NCI-H1105 treated with DMSO at 0.1 percent for 48 hours (cell line): Measurements from ENCODE around the gene SCMH1.

ENCODE experiments used
- DNase-seq: peaks from one replicate; lab custom pipeline; 2025; lab: John Stamatoyannopoulos, UW

SCMH1 gene

DNA sequence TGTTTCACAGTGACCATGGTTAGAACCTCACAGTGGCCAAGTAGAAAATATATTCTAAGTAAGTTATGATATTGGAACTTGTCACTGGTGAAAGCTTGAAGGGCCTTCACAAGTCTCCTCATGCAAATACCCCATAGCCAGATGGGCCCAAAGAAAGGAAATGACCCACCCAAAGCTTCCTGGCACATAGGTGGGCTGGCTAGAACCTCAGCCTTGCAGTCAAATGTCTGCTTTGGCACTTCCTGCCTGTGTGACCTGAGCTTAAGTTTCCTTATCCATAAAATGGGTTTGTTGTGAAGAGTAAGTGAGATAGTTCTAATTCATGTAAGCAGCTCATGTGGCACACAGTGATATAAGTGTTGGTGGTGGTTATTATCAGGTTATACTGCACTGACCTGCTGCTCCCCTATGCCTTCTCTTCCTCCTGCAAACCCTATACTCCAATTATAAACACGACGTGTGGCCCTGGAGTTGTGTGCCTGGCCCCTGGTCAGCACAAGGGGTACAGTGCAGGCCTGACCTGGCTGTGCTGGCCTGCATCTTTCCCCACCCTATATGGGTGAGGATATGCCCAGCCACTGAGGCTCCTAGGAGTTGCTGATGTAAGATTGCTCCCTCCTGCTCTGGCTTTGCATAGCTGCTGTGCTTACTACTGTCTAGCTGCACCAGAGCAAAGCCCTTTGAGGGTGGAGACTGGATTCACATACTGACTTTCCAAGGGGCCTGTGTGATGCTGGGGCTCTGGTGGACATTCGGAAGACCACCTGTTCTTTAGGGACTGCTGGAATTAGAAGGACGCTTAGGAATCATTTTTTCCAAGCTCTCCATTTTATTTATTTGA is 215.9 kb downstream of the SCMH1 start:
- DNase-seq, result no peak

DNA sequence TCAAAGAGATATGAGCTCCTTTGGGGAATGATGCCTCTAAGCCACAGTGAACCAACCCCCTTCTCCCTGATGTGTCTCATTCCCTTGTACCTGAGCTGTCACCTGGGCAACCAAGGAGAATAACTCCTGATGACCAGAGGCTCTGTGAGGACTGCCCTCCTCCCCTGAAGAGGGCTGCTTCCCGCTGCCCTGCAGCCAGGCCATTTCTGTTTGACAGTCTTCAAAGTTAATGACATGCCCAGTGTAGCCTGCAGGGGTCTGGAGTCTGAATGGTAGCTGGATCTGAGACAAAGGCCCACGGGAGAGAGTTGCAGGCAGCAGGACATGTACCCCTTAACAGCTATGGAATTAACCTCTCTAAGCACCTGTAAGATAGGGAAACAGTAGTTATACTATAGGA is 217.2 kb downstream of the SCMH1 start:
- DNase-seq, result no peak

- DNase-seq, result no peak
Measured at GRCh38 chr1:41023279-41023990, 218.7 kb downstream of the SCMH1 start.

GRCh38 chr1:41022424-41022823 is 219.7 kb downstream of the SCMH1 start:
- no peak for DNase-seq

DNA sequence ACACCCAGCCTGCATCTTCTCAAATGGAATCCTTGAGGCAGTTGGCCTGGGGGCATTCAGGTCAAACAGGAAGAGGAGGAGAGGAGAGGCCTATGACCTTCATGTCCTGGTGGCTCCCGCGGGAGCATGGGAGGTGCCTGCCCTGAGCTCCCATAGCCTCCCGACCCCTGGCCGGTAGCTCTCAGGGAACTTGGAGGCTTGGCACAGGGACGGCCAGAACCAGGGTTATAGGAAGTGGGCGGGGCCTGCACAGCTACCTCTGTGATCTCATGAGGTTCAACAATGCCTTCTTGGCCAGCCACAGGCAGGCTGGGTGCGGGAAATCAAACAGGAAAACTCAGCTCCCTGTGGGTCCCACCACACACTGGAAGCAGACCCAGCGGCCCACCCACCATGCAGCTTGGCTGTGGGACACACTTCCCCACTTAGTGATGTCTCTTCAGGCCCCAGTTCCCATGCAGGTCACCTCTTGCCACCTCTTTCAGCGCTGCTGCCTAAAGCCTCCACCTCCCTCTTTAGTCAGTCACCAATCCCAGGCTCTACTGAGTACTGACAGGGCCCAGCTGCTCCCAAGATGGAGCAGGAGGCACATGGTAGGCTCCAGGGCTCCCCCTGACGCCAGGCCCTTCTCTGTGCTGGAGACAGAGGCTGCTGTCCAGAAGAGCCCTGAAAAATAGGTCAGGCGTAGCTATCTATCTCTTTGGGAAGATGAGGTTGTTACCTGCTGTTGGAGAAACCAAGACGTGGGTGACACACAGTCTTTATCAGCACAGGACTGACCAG is 220.4 kb downstream of the SCMH1 start, which contains the start of gene SLFNL1:
Gene SLFNL1, minus strand, starts transcription at position 200 of the 783 bp plus-strand sequence. CDS start 1,065 bp downstream, outside the sequence.
- no peak for DNase-seq

- no peak for DNase-seq
Measured at GRCh38 chr1:41020654-41021053, 221.5 kb downstream of the SCMH1 start.

- DNase-seq, result no peak
Measured at GRCh38 chr1:41020109-41020576, 222.0 kb downstream of the SCMH1 start.

- no peak for DNase-seq
Measured at GRCh38 chr1:41019353-41019745, 222.8 kb downstream of the SCMH1 start.

DNA sequence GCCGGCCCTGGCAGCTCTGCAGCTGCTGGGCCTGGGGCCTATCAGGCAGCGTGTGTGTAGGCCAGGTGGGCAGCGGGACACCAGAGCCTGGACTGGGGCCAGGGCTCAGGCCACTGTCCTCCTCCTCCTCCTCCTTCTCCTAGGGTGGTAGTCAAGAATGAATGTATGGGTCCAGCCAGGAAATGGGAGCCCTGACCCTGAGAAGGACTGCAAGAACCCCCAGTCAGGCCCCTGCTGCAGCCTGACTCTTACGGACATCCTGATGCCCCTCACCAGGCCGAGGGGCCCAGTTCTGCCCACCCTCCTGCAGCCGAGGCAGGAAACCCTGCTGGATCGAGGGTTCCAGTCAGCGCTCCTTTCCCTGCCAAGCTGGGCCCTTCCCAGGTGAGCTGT is 224.1 kb downstream of the SCMH1 start:
- DNase-seq, result no peak

DNA sequence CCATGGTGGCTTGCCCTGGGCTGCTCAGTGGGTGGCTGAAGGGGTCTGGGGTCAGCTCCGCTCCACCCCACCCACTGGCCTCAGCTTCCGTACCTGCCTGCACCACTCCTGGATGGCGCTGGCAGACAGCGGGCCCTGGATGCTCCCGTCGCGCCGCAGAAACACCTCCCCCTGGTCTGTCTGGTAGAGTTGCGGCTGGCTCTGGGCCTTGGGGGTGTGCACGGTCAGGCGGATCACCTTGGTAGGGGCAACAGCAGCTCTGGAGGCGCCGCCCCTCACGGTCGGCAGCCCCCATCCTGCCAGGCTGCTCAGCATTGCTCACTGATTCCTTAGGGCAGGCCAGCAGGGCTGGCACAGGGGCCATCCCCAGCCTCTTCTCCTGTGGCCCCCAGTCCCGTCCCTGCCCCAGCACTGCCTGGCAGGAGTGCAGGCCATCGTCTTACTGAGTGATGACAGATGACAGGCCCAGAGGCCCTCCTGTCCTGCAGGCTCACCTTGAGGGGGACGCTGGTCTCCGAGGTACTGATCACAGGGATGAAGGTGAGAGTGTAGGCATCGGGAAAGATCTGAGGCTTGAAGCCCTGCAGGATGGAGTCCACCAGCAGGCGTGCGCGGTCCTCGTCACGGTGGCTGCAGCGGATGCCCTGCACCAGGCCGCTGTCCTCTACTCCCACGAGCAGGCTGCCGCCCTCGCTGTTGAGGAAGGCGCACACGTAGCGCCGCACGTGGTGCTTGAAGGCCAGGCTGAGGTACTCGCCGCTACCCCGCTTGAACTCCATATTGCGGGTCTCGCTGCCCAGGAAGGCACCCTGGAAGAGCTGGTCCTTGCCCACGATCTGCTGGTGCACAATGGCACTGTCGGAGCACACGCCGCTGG is 224.7 kb downstream of the SCMH1 start:
- no peak for DNase-seq

DNA sequence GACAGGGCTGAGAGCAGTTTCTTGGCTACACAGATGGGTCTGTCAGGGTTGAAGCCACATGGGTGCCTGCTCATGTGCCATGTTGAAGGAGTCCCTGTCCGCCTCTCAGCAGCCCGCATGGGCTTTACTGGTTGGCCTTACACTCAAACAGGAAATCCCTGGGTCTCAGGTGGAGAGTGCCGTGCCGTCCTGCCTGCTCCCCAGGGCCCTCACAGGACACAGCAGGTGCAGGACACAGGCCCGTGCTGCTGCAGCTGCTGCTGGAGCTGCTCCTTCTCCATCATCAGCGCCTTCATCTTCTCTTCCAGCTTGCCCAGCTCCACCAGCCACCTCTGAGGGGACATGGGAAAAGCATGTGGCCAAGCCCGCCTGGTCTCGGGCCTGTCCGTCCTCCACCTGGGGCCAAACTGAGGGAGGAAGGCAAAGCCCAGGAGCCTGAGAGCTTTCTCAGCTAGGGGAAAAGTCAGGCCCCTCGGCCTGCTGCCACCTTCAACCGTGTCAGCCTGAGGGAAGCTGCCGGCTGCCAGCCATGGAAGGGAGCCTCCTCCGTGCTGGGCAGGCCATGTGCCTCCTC is 226.1 kb downstream of the SCMH1 start:
- DNase-seq, result no peak

DNA sequence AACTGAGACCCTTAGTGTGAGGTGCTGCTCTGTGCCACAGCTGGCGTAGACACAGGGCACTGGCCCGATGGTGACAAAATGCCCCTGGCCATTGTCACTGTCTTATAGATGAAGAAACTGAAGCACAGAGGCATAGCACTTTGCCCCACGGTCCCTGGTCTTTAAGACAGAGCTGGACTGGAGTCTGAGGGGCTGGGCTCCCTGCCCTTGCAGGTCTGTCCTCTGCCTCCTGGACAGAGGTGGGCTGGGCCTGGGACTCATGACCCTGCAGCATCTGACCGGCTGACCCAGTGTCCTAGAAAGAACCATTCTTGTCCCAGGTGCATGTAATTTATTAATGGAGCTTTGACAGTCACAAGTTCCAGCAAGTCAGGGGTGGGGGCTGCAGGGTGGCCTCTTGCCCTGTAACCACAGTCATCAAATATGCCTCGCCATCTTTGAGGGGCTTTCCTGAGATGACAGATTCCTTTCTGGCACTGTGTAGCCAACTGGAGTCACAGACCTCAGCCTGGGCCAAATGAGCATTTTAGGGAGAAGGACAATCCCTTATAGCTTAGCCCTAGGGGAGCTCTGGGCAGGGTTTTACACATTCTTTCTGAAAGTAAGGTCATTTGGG is 226.7 kb downstream of the SCMH1 start:
- DNase-seq, result no peak

DNA sequence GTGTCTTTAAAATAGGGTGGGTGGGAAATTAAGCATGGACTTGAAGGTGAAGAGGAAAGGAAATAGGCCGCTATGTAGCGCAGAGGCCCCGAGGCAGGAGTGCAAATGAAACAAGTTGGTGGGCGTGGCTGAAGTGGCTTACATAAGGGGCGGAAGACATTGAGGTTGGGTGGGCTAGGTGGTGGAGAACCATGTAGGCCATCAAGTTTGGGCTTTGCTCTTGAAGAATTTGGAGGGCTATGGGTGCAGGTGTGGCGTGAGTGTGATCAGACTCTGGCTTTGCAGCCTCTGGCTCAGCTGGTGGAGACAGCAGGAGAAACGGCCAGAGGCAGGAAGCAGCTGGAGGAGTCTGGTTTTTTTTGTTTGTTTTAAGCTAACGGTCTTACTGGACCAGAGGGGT is 227.2 kb downstream of the SCMH1 start:
- no peak for DNase-seq

GRCh38 chr1:41013796-41014195 is 228.3 kb downstream of the SCMH1 start:
- DNase-seq, result no peak

- no peak for DNase-seq
Measured at GRCh38 chr1:41013024-41013423, 229.1 kb downstream of the SCMH1 start.

DNA sequence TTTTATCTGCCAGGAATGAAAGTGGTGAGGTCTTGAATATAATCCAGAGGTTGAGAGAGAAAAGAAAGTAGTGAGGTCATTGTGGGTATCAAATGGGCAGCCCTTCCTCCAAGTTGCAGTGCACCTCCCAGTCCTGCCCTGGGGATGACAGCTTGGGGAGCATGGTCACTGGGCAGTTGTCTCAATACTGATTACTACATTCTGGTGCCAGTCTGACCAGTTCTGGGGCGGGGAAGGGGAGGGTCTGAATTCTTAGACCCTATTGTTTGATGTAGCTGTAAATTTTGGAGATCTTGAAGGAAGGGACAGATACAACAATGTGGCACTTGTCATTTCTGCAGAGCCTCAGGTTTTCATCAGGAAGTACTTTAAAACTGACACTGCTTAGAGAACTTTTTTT is 231.8 kb downstream of the SCMH1 start:
- no peak for DNase-seq

DNA sequence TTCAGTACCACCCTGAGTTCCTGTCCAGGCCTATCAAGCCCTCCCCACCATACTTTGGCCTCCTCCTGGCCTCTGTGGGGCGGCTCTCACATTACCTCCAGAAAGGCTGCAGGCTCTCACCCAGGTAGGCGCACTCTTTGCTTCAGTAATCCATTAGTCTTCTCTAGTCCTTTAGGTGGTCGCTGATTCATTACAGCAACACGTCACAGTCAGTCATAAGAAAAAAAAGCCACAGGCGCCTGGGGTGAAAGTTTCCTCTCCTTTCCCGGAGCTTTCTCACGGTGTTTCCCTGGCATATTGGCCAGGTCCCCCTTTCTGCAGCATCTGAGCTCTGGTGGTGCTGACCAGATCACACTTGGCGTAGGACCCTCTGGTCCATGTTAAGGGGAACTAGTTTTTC is 232.6 kb downstream of the SCMH1 start:
- DNase-seq, result no peak

- no peak for DNase-seq
Measured at GRCh38 chr1:41006942-41007865, 234.9 kb downstream of the SCMH1 start.

- DNase-seq, result no peak
Measured at GRCh38 chr1:41005876-41006275, 236.2 kb downstream of the SCMH1 start.
